ENCODE data around the gene R3HDM2.

GRCh38 chr12:57415088-57415487, 15.8 kb downstream of the R3HDM2 start:
- TF ChIP-seq SP1 (IDR thresholded peaks at IDR 0.05) (no peak), NR2F2 (IDR thresholded peaks at IDR 0.05) (no peak), CTCF (IDR thresholded peaks at IDR 0.05; ENCODE audit: low read depth, low read length, missing input control) (no peak), TAF1 (conservative IDR thresholded peaks at IDR 0.05) (no peak), YY1 (IDR thresholded peaks at IDR 0.05) (no peak), HNF4A (conservative IDR thresholded peaks at IDR 0.05) (no peak), JUND (IDR thresholded peaks at IDR 0.05) (no peak), RAD21 (IDR thresholded peaks at IDR 0.05) (no peak), ZBTB33 (IDR thresholded peaks at IDR 0.05) (no peak)
- TF ChIP-seq, protein P1, sequence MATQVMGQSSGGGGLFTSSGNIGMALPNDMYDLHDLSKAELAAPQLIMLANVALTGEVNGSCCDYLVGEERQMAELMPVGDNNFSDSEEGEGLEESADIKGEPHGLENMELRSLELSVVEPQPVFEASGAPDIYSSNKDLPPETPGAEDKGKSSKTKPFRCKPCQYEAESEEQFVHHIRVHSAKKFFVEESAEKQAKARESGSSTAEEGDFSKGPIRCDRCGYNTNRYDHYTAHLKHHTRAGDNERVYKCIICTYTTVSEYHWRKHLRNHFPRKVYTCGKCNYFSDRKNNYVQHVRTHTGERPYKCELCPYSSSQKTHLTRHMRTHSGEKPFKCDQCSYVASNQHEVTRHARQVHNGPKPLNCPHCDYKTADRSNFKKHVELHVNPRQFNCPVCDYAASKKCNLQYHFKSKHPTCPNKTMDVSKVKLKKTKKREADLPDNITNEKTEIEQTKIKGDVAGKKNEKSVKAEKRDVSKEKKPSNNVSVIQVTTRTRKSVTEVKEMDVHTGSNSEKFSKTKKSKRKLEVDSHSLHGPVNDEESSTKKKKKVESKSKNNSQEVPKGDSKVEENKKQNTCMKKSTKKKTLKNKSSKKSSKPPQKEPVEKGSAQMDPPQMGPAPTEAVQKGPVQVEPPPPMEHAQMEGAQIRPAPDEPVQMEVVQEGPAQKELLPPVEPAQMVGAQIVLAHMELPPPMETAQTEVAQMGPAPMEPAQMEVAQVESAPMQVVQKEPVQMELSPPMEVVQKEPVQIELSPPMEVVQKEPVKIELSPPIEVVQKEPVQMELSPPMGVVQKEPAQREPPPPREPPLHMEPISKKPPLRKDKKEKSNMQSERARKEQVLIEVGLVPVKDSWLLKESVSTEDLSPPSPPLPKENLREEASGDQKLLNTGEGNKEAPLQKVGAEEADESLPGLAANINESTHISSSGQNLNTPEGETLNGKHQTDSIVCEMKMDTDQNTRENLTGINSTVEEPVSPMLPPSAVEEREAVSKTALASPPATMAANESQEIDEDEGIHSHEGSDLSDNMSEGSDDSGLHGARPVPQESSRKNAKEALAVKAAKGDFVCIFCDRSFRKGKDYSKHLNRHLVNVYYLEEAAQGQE (IDR thresholded peaks at IDR 0.05): no peak

Data from liver (tissue), 3 donors.